HAP-1 (cell line): ENCODE measurements around the gene PSMF1.

Source experiments
- DNase-seq, 2 experiments: peaks; one replicate each; pipeline ENCODE4 v3.0.0-alpha.2; 2016 to 2020; ENCODE audit warnings: low spot score in 2 of 2
- H3K27me3 ChIP-seq: fragments of 250-450 bp; sonication (Bioruptor Pico); 2 replicates; pipeline ENCODE4 v1.5.1; 2020; ENCODE audit warnings: low read depth, mild to moderate bottlenecking, moderate library complexity
- H3K36me3 ChIP-seq: fragments of 250-450 bp; sonication (Bioruptor Pico); replicated peaks from 2 replicates; pipeline ENCODE4 v1.5.1; 2020; ENCODE audit warnings: mild to moderate bottlenecking
- H3K4me1 ChIP-seq: fragments of 250-450 bp; sonication (Bioruptor Pico); 2 replicates; pipeline ENCODE4 v1.5.1; 2020; ENCODE audit warnings: mild to moderate bottlenecking
- H3K4me3 ChIP-seq: fragments of 250-450 bp; sonication (Bioruptor Pico); 2 replicates; pipeline ENCODE4 v1.5.1; 2020; ENCODE audit warnings: mild to moderate bottlenecking, moderate library complexity
- H3K9me3 ChIP-seq: fragments of 250-450 bp; sonication (Bioruptor Pico); 2 replicates; pipeline ENCODE4 v1.5.1; 2020; ENCODE audit warnings: mild to moderate bottlenecking, moderate library complexity
- in situ Hi-C: fragments of 300-500 bp; cut with MboI; formaldehyde crosslinking; loops from 3 replicates; pipeline ENCODE4 v1.14.3; 2020; ENCODE audit warnings: low sequenced_read_pairs, inconsistent platforms, mixed read lengths

Gene PSMF1

DNA sequence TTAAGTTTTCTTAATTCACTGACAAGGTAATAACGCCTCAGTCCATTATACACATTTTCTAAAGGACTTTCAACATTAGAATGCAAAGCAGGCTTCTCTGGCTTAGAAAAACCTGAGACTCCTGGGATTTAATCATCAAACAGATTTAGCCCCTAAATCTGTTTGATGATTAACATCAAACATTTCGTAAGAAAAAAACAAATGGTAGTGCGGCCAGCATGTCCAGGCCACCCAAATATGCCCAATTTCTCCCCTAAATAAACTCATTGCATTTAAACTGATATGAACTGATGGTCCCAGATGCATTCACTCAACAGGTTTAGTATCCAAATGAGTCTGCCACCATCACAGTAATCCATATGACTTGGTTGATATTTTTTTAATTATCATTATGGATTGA, 60.2 kb downstream of the PSMF1 start:
- Histone ChIP-seq H3K36me3 (no peaks in the 10 kb centered on the region), H3K27me3 (no peaks in the 10 kb centered on the region), H3K9me3 (no peaks in the 10 kb centered on the region), H3K4me3 (no peak overlapping the region), H3K4me1 (no peaks in the 10 kb centered on the region)
- no peak for DNase-seq
- in situ Hi-C loops: no loop called here

DNA sequence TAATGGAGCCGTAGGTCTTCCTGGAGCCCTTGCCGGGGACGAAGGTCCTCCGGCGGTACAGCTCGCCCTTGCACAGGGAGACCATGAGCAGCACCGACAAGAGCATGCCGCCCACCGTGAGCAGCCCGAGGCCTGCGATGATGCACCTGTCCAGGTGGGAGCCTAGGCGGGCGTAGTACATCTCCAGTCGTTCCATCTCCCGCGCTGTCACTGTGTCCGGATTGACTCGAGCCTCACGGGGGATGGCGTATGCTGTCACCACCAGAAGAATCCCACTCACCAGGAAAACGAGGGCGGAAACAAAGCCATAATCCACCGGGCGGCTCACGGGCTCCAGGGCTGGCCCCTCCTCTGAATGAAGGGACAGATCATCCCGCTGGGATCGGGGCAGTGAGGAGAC, 62.5 kb downstream of the PSMF1 start:
- H3K4me1 ChIP-seq: no peaks in the 10 kb centered on the region
- in situ Hi-C loops: no loop called here
- H3K4me3 ChIP-seq: no peak overlapping the region
- DNase-seq: no peak
- H3K9me3 ChIP-seq: no peaks in the 10 kb centered on the region
- no peaks in the 10 kb centered on the region for H3K27me3 ChIP-seq
- H3K36me3 ChIP-seq: no peaks in the 10 kb centered on the region

DNA sequence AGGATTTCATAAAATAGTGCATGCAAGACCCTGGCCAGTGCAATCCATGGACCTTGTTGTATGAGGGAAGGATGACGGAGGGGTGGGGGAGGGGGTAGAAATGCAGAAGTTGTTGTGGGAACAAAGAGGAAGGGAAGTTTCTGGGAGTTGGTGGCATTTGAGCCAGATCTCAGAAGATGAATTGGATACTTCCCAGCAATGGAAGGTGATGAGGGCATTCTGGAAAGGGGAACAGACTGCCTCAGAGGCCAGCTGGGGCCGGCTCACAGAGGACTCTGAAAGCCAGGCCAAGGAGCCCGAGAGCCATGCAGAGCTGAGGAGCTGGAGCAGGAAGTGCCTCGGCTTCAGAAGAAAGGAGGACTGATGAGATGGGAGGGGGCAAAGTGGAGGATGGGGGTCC, 63.7 kb downstream of the PSMF1 start:
- Histone ChIP-seq H3K36me3 (no peaks in the 10 kb centered on the region), H3K4me1 (no peaks in the 10 kb centered on the region), H3K27me3 (no peaks in the 10 kb centered on the region), H3K9me3 (no peaks in the 10 kb centered on the region), H3K4me3 (no peak overlapping the region)
- DNase-seq: no peak
- in situ Hi-C loops: no loop called here

DNA sequence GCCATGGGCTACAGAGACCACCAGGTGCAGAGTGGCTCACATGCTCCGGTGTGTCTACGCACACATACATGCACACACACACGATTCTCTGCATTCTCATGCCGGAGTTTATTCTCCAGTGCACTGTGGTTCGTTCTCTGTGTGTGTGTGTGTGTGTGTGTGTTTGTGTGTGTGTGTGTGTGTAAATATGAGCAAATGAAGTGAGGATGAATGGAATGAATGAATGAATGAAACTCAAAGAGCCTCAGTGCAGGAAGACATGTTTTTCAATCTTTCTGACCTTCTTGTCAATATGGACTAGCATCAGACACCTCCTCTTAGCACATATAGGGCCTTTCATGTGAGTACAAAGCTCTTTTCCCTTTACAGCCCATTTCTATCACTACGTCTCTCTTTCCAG, 64.8 kb downstream of the PSMF1 start:
- no peaks in the 10 kb centered on the region for H3K9me3 ChIP-seq
- H3K4me3 ChIP-seq: no peak overlapping the region
- H3K4me1 ChIP-seq: no peaks in the 10 kb centered on the region
- DNase-seq: no peak
- no peaks in the 10 kb centered on the region for H3K36me3 ChIP-seq
- H3K27me3 ChIP-seq: no peaks in the 10 kb centered on the region
- in situ Hi-C loops: no loop called here

DNA sequence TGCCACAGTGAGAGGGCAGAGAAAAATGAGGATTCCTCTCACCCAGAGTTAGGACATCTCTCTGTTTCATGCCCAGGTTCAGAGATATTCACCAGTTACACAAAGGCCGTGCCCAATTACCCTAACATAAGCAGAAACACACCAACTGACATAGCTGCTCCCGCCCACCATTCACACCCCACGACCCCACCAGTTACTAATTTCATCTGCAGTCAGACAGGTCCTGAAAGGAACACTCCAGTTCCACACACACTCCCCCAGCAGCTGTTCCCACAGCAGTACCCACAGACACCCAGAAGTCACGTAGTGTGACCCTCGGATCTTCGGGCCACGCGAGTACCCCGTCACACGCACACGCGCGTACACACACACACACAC, 65.8 kb downstream of the PSMF1 start:
- Histone ChIP-seq H3K9me3 (no peaks in the 10 kb centered on the region), H3K27me3 (no peaks in the 10 kb centered on the region), H3K4me3 (peak overlapping the region; percentile 41), H3K4me1 (no peaks in the 10 kb centered on the region), H3K36me3 (no peaks in the 10 kb centered on the region)
- in situ Hi-C loops: no loop called here
- no peak for DNase-seq

DNA sequence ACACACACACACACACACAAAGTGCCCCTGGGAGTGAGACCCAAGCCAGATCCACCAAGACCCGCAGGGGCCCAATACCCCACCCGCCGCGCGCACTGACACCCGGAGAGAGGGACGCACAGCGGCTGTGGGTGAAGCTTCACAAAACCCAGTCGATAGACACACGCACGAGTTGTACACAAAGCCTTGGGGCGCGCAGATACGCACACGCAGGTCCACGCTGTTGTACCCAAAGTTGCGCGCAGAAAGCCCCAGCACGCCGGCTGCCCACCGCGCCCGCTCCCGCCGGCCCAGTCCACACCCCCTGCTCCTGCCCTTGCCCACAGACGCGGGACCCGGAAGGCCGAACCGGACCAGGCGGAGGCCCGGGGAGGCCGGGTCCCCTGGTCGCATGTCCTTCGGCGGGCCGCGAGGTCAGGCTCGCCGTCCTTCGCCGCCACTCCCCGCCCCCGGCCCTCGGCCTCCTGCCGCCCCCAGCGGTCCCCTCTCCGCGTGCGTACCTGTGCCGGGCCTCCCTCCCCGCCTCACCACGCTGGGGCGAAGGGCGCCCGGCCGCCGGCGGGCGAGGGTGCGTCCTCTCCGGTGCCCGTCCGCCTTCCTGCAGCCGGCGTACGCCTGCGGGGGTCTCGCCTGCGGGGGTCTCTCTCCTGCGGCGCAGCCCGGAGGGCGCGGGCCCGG, 66.4 kb downstream of the PSMF1 start, which contains the start of gene TMEM74B:
Gene TMEM74B, minus strand, starts transcription at position 344 of the 678 bp plus-strand sequence. CDS start 1,180 bp downstream, outside the sequence.
- Histone ChIP-seq H3K9me3 (no peaks in the 10 kb centered on the region), H3K27me3 (no peaks in the 10 kb centered on the region), H3K4me1 (no peaks in the 10 kb centered on the region), H3K4me3 (peak within 1 kb of the TSS; percentile 41), H3K36me3 (no peaks in the 10 kb centered on the region)
- in situ Hi-C loops: no loop called here
- peak; percentile 8 to 35 for DNase-seq

DNA sequence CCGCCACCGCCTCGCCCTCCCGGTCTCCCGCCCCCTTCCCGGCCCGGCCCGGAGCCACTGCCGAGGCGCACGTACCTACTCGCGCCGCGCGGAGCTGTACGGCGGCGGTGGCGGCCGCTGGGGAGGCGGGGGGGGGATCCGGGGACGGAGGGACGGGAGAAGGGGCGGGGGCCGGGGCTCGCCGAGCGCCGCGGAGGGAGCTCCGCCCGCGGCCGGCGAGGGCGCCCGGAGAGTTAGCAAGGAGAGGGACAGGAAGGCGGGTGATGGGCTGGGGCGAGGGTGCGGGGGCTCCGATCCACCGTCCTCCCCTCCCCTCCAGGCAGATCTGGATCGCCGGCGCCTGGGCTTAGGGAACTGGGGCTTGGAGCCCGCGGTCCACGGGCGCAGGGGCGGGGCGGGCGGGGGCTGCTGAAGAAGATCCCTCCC, 66.9 kb downstream of the PSMF1 start:
- H3K4me1 ChIP-seq: no peaks in the 10 kb centered on the region
- no peaks in the 10 kb centered on the region for H3K36me3 ChIP-seq
- no peaks in the 10 kb centered on the region for H3K27me3 ChIP-seq
- peak in 1 of 2 experiments; percentile 52 for DNase-seq
- in situ Hi-C loops: no loop called here
- H3K4me3 ChIP-seq: peak overlapping the region; percentile 41
- no peaks in the 10 kb centered on the region for H3K9me3 ChIP-seq

DNA sequence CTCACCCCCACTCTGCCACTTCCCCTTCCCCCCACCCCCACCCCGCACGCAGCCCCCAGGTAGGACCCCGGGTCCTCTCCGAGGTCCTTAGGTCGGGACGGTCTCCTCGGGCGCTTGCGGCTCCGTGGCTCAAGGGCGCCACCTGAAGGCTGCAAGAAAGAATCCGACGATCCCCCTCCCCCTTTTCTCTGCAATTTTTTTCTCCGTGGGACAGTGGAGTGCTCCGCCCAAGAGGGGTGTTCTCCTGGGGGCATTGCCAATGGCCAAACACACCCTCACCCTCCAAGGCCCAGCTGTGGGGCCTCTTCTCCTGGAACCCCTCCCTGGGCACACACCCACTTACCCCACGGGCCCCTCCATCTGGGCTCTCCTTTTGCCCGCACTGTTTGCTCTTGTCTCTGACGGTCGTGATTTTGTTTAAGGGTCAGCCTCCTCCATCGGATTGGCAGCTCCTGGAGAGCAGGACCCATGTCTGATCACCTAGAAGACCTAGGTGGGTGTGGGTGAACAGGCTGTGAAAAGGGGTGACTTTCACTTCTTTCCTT, 67.5 kb downstream of the PSMF1 start:
- in situ Hi-C loops: no loop called here
- peak; percentile 56 to 80 for DNase-seq
- peak overlapping the region; percentile 41 for H3K4me3 ChIP-seq
- H3K36me3 ChIP-seq: no peaks in the 10 kb centered on the region
- no peaks in the 10 kb centered on the region for H3K9me3 ChIP-seq
- no peaks in the 10 kb centered on the region for H3K4me1 ChIP-seq
- H3K27me3 ChIP-seq: peaks cover 2% of the 10 kb centered on the region; the same call in 1 of the 2 replicates

DNA sequence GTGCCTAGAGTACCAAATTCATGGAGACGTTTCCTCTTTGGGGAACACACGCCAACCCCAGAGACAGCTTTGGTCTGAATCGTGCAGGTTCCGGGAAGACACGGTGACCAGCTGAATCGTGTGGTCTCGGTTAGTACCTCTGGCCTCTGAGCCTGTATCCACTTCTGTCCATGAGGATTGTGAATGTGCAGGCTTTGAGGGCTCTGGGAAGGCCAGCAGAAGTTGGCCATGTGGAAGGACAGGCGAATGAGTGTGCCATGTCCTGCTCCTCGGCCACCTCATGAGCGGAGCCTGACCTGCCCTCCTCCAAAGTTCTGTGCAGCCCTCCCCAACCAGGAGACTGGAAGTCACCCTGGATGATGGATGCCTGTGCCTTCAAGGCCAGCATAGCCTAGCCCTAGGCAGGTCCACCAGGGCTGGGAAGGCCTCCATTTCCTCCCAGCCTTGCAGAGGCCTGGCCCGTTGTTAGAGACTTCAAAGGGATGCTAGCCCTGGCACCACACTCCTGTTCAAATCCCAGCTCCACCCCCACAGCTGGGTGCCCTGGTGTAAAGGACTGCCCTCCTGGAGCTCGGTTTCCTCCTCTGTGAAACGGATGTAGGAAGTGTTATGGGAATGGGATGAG, 68.1 kb downstream of the PSMF1 start:
- Histone ChIP-seq H3K4me3 (no peak overlapping the region), H3K9me3 (no peaks in the 10 kb centered on the region), H3K27me3 (peaks cover 2% of the 10 kb centered on the region; the same call in 1 of the 2 replicates), H3K4me1 (no peaks in the 10 kb centered on the region), H3K36me3 (no peaks in the 10 kb centered on the region)
- no peak for DNase-seq
- in situ Hi-C loops: no loop called here

DNA sequence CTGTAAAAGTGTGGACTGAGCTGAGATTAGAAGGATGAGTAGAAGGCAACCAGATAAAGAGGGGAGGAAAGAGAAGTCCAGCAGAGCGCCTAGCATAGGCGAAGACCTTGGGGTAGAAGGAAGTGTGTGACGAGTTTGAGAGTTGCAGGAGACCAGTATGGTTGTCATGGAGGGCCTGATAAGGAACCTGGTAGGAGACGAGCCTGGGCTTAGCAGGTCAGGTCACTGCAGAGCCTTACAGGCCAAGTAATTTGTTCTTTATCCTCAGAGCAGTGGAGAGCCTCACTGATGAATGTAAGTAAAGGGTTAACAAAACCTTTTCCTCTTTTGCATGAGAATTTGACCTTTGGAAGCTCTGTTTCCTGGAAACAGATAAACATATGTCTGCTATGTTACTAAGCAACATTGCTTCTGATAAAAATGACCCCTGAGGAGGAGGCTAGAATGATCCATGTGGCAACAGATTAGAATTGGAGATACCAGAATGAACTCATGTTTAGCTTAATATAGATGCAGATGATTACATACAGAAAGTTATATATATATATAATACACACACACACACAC, 69.3 kb downstream of the PSMF1 start:
- in situ Hi-C loops: no loop called here
- Histone ChIP-seq H3K4me3 (no peak overlapping the region), H3K9me3 (no peaks in the 10 kb centered on the region), H3K4me1 (no peaks in the 10 kb centered on the region), H3K27me3 (peaks cover 2% of the 10 kb centered on the region; the same call in 1 of the 2 replicates), H3K36me3 (no peaks in the 10 kb centered on the region)
- no peak for DNase-seq

DNA sequence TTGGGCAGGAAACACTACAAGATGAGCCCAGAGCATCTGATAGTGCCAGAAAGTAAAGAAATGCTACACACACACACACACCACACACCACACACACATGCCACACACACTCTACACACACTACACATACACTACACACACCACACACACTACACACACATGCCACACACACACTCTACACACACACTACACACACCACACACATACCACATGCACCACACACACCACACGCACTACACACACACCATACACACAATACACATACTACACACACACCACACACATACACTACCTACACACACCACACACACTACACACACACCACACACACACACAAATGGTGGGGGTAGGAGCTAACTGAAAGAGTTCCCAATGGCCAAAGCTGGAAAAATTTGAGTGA, 69.9 kb downstream of the PSMF1 start:
- no peaks in the 10 kb centered on the region for H3K9me3 ChIP-seq
- no peak overlapping the region for H3K4me3 ChIP-seq
- H3K27me3 ChIP-seq: peaks cover 2% of the 10 kb centered on the region; the same call in 1 of the 2 replicates
- H3K4me1 ChIP-seq: no peaks in the 10 kb centered on the region
- DNase-seq: no peak
- in situ Hi-C loops: no loop called here
- no peaks in the 10 kb centered on the region for H3K36me3 ChIP-seq

DNA sequence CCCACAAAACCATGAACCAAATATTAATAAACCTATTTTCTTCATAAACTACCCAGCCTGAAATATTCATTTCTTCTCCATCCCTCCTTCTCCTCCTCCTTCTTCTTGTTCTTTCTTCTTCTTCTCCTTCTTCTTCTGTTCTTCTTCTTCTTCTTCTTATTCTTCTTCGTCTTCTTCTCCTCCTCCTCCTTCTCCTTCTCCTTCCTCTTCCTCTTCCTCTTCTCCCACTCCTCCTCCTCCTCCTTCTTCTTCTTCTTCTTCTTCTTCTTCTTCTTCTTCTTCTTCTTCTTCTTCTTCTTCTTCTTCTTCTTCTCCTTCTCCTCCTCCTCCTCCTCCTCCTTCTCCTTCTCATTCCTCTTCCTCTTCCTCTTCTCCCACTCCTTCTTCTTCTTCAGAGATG, 71.4 kb downstream of the PSMF1 start:
- Histone ChIP-seq H3K4me3 (no peak overlapping the region), H3K9me3 (no peaks in the 10 kb centered on the region), H3K27me3 (peaks cover 2% of the 10 kb centered on the region; the same call in 1 of the 2 replicates), H3K36me3 (no peaks in the 10 kb centered on the region), H3K4me1 (no peaks in the 10 kb centered on the region)
- in situ Hi-C loops: no loop called here
- no peak for DNase-seq

DNA sequence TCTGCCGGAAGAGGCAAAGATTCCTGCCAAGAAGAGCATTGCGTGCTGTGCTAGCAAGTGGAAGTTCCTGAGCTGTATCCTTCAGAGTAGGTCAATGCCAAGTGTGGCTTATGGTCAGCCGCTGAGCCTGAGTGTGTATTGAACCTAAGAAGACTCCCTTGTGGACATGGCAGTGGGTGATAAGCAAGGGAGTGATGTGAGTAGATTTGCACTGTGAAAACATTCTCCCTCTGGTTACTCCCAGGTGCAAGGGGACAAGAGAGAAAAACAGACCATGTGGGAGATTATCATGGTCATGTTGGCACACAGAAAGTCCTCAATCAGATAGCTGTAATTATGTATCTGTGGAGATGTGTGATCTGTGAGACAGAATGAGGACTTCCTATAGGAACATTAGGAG, 72.4 kb downstream of the PSMF1 start:
- no peaks in the 10 kb centered on the region for H3K36me3 ChIP-seq
- H3K27me3 ChIP-seq: peaks cover 2% of the 10 kb centered on the region; the same call in 1 of the 2 replicates
- in situ Hi-C loops: no loop called here
- H3K4me1 ChIP-seq: no peaks in the 10 kb centered on the region
- no peak overlapping the region for H3K4me3 ChIP-seq
- H3K9me3 ChIP-seq: no peaks in the 10 kb centered on the region
- no peak for DNase-seq

DNA sequence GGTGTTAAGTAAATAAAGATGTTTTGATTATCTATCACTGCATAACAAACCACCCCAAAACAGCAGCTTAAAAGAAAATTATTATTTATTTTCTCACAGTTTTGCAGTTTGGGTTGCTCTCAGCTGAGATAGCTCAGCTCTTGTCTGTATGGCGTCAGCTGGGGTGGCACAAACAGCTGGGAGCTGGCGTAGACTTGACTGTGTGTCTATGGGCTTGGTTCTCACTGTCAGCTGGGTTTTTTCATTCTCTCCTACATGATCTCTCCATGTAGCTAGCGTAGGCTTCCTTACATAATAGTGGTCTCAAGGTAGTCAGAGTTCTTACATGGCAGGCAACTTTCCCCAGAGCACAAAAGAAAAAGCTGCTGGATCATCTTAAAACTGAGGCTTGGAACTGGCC, 72.9 kb downstream of the PSMF1 start:
- H3K36me3 ChIP-seq: no peaks in the 10 kb centered on the region
- no peaks in the 10 kb centered on the region for H3K9me3 ChIP-seq
- peaks cover 2% of the 10 kb centered on the region; the same call in 1 of the 2 replicates for H3K27me3 ChIP-seq
- no peak for DNase-seq
- no peaks in the 10 kb centered on the region for H3K4me1 ChIP-seq
- in situ Hi-C loops: no loop called here
- H3K4me3 ChIP-seq: no peak overlapping the region
